T follicular helper cell (primary cell): Measurements from ENCODE around the gene TFG.
A peak's percentile ranks its signal among the peaks of the same experiment; 100 is the strongest.
"Not testable (repeated sequence)": the region's sequence is repeated elsewhere in the genome, so short reads cannot be mapped to it uniquely, and the experiment has no call there.

ENCODE experiments used
- DNase-seq: peaks from one replicate; pipeline ENCODE4 v3.0.0-alpha.2; 2020; ENCODE audit warnings: low read depth
- total RNA-seq, 2 experiments: gene quantifications; one replicate each; lab custom pipeline; 2026; lab: John Stamatoyannopoulos, UW

Gene TFG
- 61.2 to 79.3 reads per million in 2 experiments for total RNA-seq

- DNase-seq: peak; percentile 95
Observed at GRCh38 chr3:100708989-100709841, at the start of gene TFG. TFG (plus strand) TSS chr3:100709494; CDS start chr3:100713686, 4,192 bp downstream.

GRCh38 chr3:100661294-100661693 lies 48.0 kb upstream of the TFG start:
- not testable (repeated sequence) for DNase-seq

- DNase-seq: no peak
Observed at GRCh38 chr3:100662113-100662823, 47.0 kb upstream of the TFG start.

GRCh38 chr3:100665230-100665629 lies 44.1 kb upstream of the TFG start:
- DNase-seq: no peak

GRCh38 chr3:100666699-100667098 lies 42.6 kb upstream of the TFG start:
- DNase-seq: not testable (repeated sequence)

- DNase-seq: not testable (repeated sequence)
Observed at GRCh38 chr3:100667316-100667715, 42.0 kb upstream of the TFG start.

GRCh38 chr3:100670995-100671394 lies 38.3 kb upstream of the TFG start:
- DNase-seq: not testable (repeated sequence)

DNA sequence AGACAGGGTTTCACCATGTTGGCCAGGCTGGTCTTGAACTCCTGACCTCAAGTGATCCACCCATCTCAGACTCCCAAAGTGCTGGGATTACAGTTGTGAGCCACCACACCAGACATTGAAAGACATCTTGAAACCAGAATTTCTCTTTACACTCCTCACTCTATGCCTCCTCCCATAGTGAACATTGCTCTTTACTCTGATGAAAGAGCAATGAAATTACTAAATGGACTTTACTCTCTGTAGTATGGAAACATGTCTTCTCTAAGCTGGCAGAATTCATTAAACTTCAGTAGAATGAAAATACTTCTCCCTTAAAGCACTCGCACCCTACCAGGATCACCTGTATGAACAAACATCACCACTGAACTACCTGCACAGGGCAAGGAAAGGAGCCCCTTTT lies 27.8 kb upstream of the TFG start:
- DNase-seq: no peak

DNA sequence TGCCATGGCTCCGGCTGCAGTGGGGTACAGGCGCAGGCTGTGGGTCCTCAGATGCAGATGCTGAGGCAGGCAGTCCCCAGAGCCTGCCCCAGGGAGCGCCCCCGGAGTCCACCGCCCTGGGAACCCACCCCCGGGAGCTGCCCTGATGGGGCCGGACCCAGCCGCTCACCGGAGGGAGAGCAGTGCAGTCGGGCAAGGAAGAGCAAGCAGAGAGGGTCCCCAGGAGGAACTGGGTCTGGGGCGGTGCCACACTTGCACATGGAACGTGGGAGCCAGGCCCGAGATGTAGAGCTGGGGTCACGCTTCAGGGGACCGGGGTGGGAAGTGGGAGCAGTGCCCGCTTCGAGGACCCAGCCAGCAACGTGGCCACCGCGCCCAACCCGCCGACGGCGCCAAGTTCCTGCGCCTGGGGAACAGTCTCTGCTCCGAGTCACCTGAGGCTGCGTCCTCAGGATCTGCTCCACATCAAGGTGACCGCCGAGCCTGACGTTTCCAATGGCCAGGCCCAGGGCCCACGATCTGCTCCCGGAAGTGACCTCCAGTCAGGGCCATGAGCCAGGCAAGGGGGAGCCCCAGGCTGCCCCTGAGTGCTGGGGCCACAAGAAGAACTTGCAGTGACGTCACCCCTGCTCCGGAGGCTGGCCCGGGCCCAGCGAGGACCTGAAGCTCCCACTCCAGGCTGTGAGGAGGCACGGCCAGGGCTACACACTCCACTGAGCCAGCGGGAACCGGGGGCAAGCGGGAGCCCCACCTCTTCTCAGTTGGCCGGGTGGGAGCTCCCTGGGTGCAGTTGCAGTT lies 27.0 kb upstream of the TFG start:
- DNase-seq: no peak

DNA sequence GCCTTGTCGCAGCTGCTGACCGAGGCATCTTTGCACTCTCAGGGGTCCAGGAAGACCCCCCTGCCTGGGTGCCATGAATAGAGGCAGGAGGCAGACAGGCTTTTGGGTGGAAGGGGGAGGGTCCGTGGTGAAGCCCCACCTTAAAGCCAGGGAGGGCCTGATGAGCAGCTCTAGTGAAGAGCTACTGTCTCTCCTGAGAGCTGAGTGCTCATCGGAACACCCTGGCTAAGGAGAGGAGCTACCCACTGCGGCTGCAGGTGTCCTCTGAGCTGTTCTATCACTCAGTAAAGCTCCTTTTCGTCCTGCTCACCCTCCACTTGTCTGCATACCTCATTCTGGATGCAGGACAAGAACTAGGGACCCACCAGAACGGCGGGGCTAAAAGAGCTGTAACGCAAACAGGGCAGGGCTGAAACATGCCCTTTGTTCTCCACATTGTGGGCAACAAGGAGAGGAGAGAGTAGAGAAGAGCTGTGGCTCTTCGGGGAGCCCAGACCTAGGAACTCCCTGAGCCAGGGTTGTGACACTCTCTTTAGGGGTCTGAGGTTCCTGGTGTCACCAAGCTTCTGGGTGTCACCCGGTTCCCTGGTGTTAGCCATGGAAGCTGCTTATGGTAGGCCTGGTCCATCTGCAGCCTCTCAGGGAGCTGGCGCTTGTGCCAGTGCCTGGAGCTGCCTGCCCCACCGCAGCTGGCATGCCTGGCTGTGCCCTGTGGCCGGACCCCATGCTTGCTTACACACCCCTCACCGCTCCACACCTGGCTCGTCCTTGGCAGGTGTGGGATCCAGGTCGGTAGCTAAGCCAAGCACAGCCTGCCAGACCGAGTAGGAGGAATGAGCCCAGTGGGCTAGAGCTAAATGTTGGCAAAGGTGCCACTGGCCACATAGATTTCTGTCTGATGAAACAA lies 26.2 kb upstream of the TFG start:
- DNase-seq: no peak

DNA sequence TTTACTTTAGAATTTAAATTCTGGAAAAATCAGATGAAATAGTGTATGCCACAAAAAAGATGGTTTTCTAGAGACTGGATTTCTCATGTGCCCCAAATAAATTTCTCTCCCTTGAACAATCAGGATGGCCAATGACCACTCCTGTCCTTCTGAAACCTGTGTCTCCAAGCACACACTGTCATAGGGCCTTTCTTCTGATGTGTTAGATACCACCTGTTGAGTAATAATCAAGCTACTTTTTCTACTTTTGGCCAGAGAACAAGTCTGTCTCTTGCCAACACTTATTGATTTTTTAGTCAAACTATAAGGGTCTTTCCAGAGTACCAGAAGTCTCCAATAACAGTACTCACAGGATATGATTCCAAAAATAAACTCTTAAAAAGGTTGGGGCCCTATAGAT lies 16.1 kb upstream of the TFG start:
- DNase-seq: no peak

- no peak for DNase-seq
Observed at GRCh38 chr3:100695696-100696095, 13.6 kb upstream of the TFG start.

DNA sequence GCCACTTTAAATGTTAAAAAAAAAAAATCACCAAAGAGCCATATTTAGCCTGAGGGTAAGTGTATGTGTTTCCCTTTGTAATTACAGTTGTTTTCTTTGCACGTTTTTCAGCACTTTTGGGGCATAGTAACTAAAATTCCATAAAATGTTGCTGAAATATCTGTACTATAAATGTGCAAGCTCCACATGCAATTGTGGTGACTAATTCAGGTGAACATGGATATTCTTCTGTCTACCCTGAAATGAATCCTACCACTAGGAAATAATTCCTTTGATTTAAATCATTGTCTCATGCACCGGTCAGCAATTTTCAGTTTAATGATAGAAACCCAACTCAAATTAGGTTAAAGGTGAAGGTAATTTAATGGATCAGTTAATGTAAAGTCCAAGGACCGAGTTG lies 13.1 kb upstream of the TFG start:
- DNase-seq: no peak

DNA sequence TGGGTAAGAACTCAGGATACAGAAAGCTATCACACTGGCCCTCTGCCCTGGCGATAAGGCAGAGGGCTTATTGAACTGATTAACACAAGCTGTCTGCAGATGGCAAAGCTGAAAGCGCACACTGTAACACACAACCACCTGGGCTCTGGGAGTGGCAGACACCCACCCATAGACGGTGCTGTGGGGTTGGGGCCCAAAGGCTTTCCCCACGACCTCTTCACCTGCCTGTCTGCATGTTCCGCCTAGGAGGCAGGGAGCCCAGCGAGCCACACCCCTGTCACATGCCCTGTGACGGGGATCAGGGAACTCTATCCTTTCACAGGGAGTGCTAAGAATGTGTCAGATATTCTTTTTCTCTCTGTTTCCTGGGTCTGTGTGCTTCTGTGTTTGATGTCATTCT lies 12.1 kb upstream of the TFG start:
- no peak for DNase-seq

DNA sequence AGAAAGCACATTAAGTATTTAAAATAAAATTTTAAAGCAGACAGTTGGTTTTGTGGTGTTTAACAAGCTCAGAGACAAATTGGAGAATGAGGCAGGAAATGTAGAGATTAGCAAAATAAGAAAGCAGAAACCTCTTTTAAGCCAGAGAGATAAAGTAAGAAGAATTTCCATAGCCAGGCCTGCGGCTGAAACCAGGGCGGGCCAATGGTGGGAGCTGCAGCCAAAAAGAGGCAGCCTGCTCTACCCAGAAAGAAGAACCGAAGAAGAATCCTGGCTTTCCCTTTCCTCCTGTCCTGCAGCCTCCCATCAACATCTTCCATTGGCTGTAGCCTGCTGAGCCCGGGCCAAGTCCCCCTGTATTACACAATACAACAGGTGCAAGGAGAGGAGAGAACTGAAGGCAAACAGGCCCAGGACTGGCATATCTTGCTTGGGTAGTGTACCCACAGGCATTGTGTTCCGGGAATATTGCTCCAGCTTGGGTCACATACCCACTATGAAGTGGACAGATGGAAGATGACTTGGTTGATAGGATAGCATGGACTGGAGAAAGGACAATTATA lies 11.5 kb upstream of the TFG start:
- no peak for DNase-seq

GRCh38 chr3:100698736-100699135 lies 10.6 kb upstream of the TFG start:
- DNase-seq: no peak

- DNase-seq: no peak
Observed at GRCh38 chr3:100700708-100701107, 8.6 kb upstream of the TFG start.

- no peak for DNase-seq
Observed at GRCh38 chr3:100702082-100702979, 7.0 kb upstream of the TFG start.

DNA sequence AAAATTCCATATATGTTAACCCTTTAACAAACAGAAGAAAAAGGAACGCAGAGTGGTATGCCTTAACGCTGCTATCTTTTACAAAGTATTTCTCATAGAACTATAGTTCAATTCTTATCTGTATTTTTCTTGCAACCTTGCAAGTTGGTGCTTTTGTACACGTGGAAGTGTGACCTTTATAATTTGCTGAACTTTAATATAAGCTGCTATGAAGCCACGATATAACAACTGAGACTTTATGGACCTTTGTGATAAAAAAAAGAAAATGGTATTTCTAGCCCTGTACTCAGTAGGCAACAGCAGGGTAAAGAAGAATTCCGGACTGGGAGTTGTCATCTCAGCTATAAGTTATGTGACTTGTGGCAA lies 6.3 kb upstream of the TFG start:
- no peak for DNase-seq

DNA sequence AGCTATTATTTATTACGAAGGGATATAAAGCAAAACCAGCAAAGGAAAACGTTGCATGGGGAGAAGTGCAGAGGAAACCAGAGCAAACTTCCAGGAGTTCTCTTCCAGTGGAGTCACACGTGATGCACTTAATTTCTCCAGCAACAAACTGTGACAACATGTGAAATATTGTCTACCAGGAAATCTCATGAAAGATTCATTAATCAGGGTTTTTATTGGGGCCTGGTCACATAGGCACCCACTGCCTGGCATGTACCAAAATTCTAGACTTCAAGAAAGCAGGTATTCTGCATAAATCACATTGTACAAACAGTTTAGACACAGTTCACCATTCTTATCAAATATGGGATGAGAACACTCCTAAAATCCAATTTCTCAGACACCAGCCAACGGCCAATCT lies 5.4 kb upstream of the TFG start:
- no peak for DNase-seq
